Stimulated activated CD4-positive, alpha-beta T cell treated with anti-CD3 and anti-CD28 coated beads, Interleukin-2, amount 100 ng/mL, for 24 hours (primary cell): Measurements from ENCODE around the gene OR1L8.
"Not testable (repeated sequence)": the region's sequence is repeated elsewhere in the genome, so short reads cannot be mapped to it uniquely, and the experiment has no call there.

Experiments
- DNase-seq, 2 donors: peaks; one replicate each; pipeline ENCODE4 v3.0.0-alpha.2; 2020

Gene OR1L8, protein sequence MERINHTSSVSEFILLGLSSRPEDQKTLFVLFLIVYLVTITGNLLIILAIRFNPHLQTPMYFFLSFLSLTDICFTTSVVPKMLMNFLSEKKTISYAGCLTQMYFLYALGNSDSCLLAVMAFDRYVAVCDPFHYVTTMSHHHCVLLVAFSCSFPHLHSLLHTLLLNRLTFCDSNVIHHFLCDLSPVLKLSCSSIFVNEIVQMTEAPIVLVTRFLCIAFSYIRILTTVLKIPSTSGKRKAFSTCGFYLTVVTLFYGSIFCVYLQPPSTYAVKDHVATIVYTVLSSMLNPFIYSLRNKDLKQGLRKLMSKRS

DNA sequence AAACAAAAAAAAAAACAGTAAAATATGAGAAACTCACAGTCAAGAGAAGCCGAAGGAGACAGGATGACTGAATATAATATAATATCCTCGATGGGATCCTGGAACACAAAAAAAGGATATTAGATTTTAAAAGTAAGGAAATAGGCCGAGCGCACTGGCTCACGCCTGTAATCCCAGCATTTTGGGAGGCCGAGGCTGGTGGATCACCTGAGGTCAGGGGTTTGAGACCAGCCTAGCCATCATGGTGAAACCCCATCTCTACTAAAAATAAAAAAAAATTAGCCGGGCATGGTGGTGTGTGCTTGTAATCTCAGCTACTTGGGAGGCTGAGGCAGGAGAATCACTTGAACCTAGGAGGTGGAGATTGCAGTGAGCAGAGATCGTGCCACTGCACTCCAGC lies at the start of gene OR1L8:
Gene OR1L8, minus strand, starts transcription at position 101 of the 400 bp plus-strand sequence. CDS start 14,907 bp downstream, outside the sequence.
- DNase-seq = not testable (repeated sequence)

DNA sequence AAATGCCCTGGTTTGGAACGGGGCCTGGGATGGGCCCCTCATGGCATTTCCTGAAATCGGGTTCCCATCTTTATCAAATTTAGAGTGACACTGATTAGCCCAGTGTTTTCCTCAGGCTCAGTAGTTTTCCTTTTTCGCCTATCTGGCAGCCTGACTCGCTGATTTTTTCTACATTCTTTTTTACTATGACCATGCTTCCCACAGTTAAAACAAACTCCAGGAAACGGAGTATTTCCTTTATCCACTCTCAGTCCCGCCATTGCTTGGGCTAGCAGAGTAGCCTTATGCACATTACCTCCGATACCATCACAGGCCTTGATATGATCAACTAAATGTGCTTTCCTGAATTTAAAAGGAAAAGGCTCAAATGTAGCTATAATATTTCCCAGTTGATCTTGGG lies 36.8 kb upstream of the OR1L8 start:
- DNase-seq = no peak

DNA sequence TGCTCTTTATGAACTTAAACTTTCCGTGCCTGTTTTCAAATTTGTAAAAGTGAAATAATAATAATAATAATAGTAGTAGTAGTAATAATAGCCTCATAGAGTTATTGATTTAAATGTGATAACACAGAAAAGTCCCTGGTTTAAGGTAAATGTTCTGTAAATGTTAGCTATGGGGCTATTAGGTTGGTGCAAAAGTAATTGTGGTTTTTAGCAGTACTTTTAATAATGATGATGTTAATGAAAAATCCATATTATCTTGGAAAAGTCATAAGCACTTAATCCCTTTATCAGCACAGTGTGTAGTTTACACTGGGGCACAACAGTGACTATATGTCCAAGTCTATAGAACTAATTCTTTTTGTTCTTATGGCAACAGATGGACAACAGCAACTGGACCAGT lies 31.2 kb upstream of the OR1L8 start, which contains the start of gene OR1Q1:
Gene OR1Q1, plus strand, starts transcription at position 377 of the 400 bp plus-strand sequence. Its CDS starts 0 bp downstream, at position 377.
- no peak for DNase-seq

DNA sequence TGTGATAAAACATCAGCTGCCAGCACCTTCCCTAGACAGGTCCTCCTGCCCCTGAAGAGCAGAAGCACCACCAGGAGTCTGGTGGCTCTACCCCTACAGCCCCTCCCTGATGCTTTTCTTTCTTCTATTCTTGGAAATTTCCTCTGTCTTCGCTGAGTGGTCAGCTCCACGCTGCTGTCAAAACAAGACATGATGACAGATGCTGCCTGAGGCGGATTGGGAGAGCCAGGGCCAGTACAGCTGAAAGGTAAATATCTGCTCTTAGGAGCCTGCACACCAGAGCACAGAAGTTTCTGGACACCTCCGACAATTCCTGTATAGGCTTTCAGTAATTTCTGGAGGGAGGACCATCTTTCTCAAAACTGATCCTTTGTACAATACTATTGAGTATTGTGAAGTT lies 26.6 kb upstream of the OR1L8 start:
- DNase-seq = no peak

DNA sequence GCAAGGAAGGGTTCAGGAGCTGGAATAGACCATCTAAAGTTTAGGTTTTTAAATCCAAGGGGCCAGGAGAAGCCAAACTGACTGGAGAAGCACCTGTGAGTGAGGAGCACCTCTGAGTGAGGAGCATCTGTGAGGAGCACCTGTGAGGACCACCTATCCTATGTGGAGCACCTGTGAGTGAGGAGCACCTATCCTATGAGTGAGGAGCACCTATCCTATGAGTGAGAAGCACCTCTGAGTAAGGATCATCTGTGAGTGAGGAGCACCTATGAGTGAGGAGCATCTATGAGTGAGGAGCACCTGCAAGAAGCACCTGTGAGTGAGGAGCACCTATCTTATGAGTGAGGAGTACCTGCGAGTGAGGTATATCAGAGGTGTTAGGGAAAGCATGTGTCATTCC lies 23.4 kb upstream of the OR1L8 start:
- DNase-seq = no peak

DNA sequence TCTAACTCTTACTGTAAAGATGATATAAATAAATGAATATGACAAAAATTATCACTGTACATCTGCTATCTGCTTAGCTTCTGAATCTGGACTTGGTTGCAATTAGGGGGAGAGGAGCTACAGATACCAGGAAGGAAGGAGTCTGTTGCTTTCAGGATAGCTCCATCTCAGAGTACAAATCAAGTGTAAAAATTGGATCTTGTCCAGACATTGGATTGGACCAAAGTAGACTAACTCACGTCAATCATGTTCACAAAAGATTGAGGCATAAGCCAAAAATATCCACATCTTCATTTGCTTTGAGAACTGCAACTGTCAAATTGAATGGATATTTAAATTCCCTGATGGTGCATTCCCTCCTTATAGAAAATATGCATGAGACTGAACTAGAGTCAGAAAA lies 22.5 kb upstream of the OR1L8 start:
- DNase-seq = no peak

DNA sequence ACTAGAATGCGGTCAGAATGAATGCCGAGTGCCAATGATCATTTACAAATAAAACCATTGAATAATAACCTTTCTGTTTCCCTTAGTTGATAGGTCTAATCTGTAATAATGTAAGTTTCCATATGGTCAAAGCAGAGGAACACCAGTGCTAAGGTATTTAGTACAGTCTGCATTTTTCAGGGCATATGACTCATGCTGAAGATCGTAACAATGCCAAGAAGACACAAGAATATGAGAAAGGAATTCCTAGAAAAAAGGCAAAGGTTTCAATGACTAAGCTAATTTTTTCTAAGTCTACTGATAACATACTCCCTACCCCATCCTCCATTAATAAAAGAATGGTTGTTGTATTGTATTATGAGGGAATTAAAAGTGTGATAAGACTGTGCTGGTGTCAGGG lies 2.8 kb downstream of the OR1L8 start:
- DNase-seq = no peak

DNA sequence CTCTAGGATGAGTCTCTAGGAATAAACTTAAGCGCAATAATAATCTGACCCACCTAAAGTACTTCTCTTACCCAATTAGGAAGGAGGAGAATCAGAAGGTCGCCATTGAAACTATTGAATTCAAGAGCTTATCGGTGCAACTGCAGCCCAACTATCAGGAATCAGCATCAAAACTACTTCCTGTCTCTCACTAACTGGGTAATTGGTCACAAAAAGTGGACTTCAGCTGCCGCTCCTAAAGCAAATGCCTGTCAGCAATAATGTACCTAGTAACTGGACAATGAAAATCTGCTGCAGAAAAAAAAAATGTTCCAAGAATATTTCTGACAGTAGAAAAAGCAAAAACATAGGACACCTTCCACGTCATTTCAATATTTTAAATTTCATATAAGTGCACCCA lies 3.3 kb downstream of the OR1L8 start:
- DNase-seq = no peak

DNA sequence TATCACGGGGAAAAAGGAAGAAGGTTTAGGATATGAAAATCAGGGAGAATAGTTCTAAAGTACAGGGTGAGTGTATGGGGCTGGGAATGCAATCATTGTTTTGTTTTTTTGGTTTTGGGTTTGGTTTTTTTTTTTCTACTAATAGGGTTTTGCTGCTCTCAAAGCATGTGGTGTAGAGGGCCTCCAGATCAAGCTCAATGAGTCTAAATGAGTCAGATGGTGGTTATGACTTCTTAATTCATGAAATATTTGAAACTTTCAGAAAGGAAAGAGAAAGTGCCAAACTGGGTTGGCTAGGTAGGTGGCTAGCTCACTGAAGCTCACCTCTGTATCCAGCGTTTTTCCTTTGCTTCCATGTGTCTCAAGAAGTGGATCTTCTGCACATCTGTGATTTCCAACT lies 10.7 kb downstream of the OR1L8 start:
- DNase-seq = no peak

DNA sequence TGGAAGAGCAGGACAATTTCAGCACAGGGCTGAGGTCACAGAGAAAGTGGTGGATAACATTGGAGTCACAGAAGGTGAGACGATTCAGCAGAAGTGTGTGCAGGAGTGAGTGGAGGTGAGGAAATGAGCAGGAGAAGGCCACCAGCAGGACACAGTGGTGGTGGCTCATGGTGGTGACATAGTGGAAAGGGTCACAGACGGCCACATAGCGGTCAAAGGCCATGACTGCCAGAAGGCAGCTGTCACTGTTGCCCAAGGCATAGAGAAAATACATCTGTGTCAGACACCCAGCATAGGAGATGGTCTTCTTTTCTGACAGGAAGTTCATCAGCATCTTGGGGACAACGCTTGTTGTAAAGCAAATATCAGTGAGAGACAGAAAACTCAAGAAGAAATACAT lies 15.3 kb downstream of the OR1L8 start:
- no peak for DNase-seq

DNA sequence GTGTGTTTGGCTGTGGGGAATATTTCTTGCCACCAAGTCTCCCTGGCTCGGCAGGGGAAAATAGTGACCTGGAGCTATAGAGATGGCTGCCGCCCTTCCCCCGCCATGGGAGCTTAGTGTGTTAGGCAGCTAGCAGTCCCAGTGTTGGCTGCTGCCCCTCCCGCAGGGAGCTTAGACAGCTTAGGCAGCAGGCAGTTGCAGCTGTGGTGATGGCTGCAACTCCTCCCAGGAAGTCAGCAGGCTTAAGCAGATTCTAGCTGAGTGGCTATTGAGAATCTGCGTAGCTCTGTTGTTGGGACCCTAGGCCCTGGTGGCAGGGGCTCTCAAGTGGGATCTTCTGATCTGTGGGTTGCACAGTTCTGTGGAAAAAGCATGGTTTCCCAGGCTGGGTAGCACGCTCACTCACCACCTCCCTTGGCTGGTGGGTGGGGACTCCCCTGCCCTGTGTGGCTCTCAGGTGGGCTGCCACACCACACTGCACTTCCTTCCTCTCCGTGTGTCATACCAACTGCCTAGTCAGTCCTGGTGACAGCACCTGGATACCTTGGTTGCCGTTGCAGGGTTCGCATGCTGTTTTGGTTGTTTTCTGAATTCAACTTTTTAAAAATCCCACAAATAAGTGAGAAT lies 20.9 kb downstream of the OR1L8 start:
- no peak for DNase-seq

DNA sequence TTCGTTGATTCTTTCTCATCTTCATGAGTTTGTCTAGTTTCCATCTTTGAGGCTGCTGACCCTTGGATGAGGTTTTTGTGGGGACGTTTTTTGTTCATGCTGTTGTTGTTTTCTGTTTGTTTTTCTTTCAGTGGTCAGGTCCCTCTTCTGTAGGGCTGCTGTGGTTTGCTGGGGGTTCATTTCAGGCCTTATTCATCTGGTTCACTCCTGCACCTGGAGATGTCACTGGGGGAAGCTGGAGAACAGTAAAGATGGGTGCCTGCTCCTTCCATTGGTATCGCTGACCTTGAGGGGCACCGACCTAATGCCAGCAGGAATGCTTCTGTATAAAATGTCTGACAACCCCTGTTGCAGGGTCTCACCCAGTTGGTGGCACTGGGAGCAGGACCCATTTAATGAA lies 21.7 kb downstream of the OR1L8 start:
- no peak for DNase-seq

DNA sequence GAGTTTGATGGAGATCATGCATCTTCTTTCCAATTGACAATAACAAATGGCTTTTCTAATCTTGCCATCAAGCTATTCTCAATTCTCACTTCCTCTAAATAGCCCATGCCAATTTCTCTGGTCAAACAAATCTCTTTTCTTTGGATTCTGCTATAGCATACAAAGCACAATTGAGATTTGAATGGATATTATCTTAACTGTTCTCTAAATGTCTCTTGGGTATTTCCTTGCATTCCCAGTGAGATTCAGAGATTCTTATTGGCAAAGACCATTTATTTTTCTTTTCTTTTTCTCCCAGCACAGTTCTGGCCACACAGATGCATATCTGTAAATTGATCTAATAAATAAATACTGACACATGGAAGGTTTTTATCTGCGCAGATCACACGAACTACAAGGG lies 30.4 kb downstream of the OR1L8 start, which contains the start of gene OR1N2:
Gene OR1N2, plus strand, starts transcription at position 301 of the 400 bp plus-strand sequence. CDS start 100 bp downstream, outside the sequence.
- no peak for DNase-seq

DNA sequence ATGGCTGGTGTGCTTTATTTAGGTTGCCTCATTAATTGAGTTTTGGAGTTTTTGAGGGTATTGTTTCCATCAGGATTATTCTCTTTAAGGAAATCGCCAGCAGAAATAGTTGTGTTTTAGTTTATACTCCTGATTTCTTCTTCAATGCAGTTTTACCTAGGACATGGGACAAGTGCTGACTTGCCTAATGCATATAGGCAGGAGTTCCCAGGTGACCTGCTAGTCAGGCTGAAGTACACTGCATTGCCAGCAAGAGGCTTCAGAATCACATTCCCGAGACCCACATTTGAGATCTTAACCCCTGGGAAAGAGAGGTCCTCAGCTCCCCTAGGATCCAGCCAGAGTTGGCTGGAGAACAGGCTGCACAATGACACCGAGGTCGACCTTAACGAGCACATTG lies 31.8 kb downstream of the OR1L8 start:
- no peak for DNase-seq

DNA sequence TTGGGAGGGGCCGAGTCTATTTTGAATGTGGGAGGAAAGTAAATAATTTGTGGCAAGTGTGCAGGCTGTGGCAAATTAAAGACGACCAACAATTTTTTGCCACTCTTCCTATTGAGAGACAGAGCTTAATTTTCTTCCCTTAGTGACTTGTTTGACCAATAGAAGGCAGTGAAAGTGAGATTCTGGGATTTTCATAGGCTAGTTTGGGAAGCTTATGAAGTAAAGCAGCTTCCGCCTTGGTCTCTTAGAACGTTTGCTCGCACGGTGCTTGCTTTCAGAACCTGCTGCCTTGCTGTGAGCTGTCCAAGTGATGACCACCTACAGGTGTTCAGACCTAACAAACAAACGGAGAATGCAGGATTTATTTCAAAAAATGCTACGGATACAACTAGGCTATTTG lies 37.0 kb downstream of the OR1L8 start:
- no peak for DNase-seq

DNA sequence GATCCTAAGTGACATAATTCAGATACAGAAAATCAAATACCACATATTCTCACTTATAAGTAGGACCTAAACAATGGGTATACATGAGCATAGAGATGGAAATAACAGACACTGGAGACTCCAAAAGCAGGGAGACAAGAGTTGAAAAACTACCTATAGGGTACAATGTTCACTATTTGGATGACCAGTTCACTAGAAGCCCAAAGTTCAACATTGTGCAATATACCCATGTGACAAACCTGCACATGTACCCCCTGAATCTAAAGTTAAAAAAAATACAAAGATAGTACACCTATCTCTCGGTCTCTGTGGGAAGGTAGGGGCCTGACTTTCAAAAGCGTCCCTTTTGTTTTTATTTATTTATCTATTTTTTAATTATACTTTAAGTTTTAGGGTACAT lies 44.4 kb downstream of the OR1L8 start:
- no peak for DNase-seq

DNA sequence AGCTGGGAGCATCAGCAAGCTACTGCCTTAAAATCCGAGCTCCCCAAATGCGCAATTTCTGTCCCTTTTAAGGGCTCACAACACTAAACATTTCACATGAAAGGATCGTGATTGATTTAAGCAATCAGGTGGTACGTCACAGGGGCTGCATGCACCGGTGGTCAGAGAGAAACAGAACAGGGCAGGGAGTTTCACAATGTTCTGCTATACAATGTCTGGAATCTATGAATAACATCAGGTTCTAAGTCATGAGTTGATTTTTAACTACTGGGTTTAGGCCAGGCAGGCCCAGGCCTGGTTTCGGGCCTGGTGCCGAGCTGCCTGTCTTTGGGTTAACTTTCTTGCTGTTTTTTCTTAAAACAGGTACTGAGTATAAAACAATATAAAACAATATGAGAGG lies 46.1 kb downstream of the OR1L8 start:
- not testable (repeated sequence) for DNase-seq

DNA sequence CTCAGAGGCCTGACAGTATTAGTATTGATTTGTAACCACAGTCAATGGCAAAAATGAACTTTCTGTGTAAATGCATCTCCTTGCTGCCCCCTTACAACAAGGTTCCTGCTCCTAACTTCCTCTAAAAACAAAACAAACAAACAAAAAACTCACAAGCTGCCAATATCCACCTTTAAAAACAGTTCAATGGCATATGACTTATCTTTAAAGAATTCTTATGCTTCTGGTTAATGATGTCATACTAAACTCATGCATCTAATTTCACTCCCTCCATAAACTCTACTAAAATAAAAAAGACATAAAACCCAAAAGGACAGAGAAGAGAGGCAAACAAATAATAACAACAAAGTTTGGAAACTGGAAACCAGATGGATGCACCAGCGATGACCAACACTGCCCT lies 47.0 kb downstream of the OR1L8 start:
- no peak for DNase-seq

DNA sequence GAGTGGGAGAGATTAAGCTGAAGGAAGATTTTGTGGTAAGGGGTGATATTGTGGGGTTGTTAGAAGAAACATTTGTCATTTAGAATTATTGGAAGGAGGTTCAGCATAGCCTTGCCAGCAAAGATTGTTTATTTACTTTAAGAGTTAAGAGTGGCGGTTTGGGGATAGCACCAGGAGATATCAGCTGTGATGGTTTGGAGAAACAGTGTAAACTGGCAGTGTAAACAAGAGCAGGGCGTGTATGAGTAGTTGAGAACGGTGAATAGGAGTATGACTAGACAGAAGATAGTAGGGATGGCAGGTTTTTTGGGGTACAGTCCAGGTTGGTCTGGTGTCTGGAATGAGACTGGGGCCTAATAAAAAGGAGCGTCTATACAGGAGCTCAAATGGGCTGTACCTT lies 52.0 kb downstream of the OR1L8 start:
- not testable (repeated sequence) for DNase-seq

DNA sequence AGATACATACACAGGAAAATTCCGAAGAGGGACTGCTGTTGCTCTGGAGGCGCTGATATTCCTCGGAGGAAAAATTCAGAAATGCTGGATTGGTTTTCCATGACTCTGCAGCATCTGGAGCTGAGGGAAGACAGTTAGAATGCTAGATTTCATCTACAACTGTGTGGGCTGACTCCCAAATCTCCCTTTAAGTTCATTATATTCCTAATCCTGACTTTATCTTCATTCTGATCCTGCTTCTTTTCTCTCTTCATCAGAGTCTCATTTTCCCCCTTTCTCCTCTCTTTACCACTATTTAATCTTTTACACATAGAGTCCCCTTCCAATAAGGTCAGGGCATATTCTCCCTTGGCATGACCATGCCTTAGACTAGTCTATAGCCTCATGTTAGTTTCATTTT lies 56.0 kb downstream of the OR1L8 start, which contains the start of gene OR1N1:
Gene OR1N1, minus strand, starts transcription at position 101 of the 400 bp plus-strand sequence. Its CDS starts 0 bp downstream, at position 101.
- no peak for DNase-seq

DNA sequence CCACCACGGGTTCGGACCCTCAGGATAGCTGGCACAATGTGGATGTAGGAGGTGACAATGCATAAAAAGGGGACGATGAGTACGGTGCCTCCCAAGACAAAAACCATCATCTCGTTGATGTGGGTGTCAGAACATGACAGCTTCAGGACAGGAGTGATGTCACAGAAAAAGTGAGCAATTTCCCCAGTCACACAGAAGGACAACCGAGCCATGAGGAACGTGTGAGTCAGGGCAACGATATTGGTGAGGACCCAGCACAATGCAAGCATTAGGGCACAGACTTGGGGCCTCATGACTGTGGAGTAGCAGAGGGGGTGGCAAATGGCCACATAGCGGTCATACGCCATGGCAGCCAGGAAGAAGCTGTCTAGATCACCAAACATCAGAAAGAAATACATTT lies 56.6 kb downstream of the OR1L8 start:
- DNase-seq = peak in 1 of 2 donors; percentile 20

DNA sequence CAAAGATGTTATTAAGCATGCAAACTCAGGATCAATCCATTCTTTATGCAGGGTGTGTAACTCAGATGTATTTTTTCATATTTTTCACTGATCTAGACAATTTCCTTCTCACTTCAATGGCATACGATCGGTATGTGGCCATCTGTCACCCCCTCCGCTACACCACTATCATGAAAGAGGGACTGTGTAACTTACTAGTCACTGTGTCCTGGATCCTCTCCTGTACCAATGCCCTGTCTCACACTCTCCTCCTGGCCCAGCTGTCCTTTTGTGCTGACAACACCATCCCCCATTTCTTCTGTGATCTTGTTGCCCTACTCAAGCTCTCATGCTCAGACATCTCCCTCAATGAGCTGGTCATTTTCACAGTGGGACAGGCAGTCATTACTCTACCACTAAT lies 63.8 kb downstream of the OR1L8 start:
- no peak for DNase-seq

DNA sequence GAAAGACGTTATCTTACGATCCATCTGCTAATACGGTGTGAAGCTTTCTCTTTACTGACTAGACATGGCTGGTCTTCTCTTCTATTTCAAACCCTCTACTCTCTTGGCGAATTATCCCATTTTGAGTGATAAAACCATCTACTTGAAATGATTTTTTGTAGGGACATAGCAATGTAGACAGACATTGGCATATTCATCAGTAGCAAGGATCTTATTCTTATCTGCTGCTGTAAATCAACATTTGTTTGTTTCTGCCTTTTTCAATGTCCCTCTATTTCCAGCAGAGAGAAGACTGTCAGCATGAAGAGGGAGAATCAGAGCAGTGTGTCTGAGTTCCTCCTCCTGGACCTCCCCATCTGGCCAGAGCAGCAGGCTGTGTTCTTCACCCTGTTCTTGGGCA lies 64.3 kb downstream of the OR1L8 start, which contains the start of gene OR1J4:
Gene OR1J4, plus strand, starts transcription at position 301 of the 400 bp plus-strand sequence. Its CDS starts 0 bp downstream, at position 301.
- DNase-seq = no peak

DNA sequence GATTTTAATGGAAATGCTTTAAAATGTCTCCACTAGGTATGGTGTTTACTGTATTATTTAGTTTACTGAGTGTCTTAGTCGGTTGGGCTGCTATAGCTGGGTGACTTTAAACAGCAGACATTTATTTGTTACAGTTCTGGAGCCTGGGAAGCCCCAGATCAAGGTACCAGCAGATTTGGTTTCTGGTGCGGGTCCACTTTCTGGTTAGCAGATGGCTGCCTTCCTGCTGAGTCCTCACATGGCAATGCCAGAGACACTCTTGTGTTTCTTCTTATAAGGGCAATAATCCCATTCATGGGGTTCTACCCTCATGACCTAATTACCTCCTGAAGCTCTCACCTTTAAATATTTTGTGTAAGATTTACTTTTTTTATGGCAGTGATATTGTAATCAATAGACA lies 65.0 kb downstream of the OR1L8 start:
- DNase-seq = no peak
